ENCODE results near the gene MB21D2. TPM values are rescaled to one million over a fixed set of nuclear protein-coding genes. Genes with fewer than 3 reads are reported as not detected.
"Not testable (repeated sequence)": the region's sequence is repeated elsewhere in the genome, so short reads cannot be mapped to it uniquely, and the experiment has no call there.

The MB21D2 gene
- 1 to 10 TPM; 6.6 to 7.7 TPM for total RNA-seq

- CTCF ChIA-PET: interaction anchor here (0.7 to 2.8 kb wide), 8 partner anchors 10 to 104 kb away, joined by 3 to 8 read pairs (median 4); no protein-coding TSS in a partner anchor
- peaks cover 45% of the 10 kb centered on the region for H3K4me1 Mint-ChIP-seq
- H3K27me3 Mint-ChIP-seq: peaks cover 69% of the 10 kb centered on the region
Observed at GRCh38 chr3:192917404-192918274, at the start of gene MB21D2. TSS of gene MB21D2 (minus strand) at chr3:192917856. CDS start at chr3:192917840, 16 bp downstream.

GRCh38 chr3:192964959-192965719 is 47.5 kb upstream of the MB21D2 start:
- CTCF ChIA-PET; H3K4me3 Mint-ChIP-seq; H3K36me3 Mint-ChIP-seq (ENCODE audit: low read depth); H3K9me3 Mint-ChIP-seq; H3K4me1 Mint-ChIP-seq; DNase-seq; POLR2A ChIA-PET; H3K27ac Mint-ChIP-seq: not testable (repeated sequence)
- peaks cover 18% of the 10 kb centered on the region for H3K27me3 Mint-ChIP-seq

More at GRCh38 chr3:192917404-192918274, at the start of gene MB21D2:
- POLR2A ChIA-PET: interaction anchor here (0.6 kb wide), 1 partner anchor 12 kb away, joined by 6 read pairs; no protein-coding TSS in a partner anchor
- Mint-ChIP-seq H3K27ac (peak within 1 kb of the TSS; percentile 87), H3K36me3 (ENCODE audit: low read depth) (peaks cover 8% of the 10 kb centered on the region), H3K9me3 (peaks cover 4% of the 10 kb centered on the region), H3K4me3 (peak within 1 kb of the TSS; percentile 83)
- DNase-seq: peak; percentile 50

GRCh38 chr3:192959773-192960172 is 42.1 kb upstream of the MB21D2 start:
- Mint-ChIP-seq H3K36me3 (ENCODE audit: low read depth) (no peaks in the 10 kb centered on the region), H3K9me3 (no peaks in the 10 kb centered on the region), H3K4me1 (no peaks in the 10 kb centered on the region), H3K27ac (no peak overlapping the region), H3K4me3 (no peak overlapping the region), H3K27me3 (no peaks in the 10 kb centered on the region)
- DNase-seq: no peak
- ChIA-PET POLR2A (no interaction called here), CTCF (no interaction called here)

- no peak overlapping the region for H3K4me3 Mint-ChIP-seq
- no peaks in the 10 kb centered on the region for H3K36me3 Mint-ChIP-seq (ENCODE audit: low read depth)
- POLR2A ChIA-PET: no interaction called here
- peaks cover 5% of the 10 kb centered on the region for H3K27me3 Mint-ChIP-seq
- peaks cover 3% of the 10 kb centered on the region for H3K9me3 Mint-ChIP-seq
- H3K27ac Mint-ChIP-seq: no peak overlapping the region
- CTCF ChIA-PET: interaction anchor here (1.1 to 1.5 kb wide), 2 partner anchors 10 to 11 kb away, joined by 4 read pairs; no protein-coding TSS in a partner anchor
- no peaks in the 10 kb centered on the region for H3K4me1 Mint-ChIP-seq
- no peak for DNase-seq
Observed at GRCh38 chr3:192958219-192958872, 40.7 kb upstream of the MB21D2 start.

- ChIA-PET POLR2A (no interaction called here), CTCF (interaction anchor here (1.1 to 1.5 kb wide), 2 partner anchors 9 to 12 kb away, joined by 4 read pairs; no protein-coding TSS in a partner anchor)
- peaks cover 5% of the 10 kb centered on the region for H3K27me3 Mint-ChIP-seq
- H3K4me1 Mint-ChIP-seq: no peaks in the 10 kb centered on the region
- H3K9me3 Mint-ChIP-seq: peaks cover 5% of the 10 kb centered on the region
- no peak overlapping the region for H3K27ac Mint-ChIP-seq
- no peaks in the 10 kb centered on the region for H3K36me3 Mint-ChIP-seq (ENCODE audit: low read depth)
- DNase-seq: no peak
- no peak overlapping the region for H3K4me3 Mint-ChIP-seq
Observed at GRCh38 chr3:192957441-192958021, 39.9 kb upstream of the MB21D2 start.

- ChIA-PET POLR2A (no interaction called here), CTCF (no interaction called here)
- DNase-seq: no peak
- Mint-ChIP-seq H3K27ac (no peak overlapping the region), H3K27me3 (peaks cover 7% of the 10 kb centered on the region), H3K9me3 (peaks cover 5% of the 10 kb centered on the region), H3K4me3 (no peak overlapping the region), H3K36me3 (ENCODE audit: low read depth) (no peaks in the 10 kb centered on the region), H3K4me1 (no peaks in the 10 kb centered on the region)
Observed at GRCh38 chr3:192953926-192954325, 36.3 kb upstream of the MB21D2 start.

- ChIA-PET CTCF (interaction anchor here (0.7 to 1.7 kb wide), 2 partner anchors 11 to 131 kb away, joined by 3 to 4 read pairs; no protein-coding TSS in a partner anchor), POLR2A (no interaction called here)
- H3K27me3 Mint-ChIP-seq: peaks cover 11% of the 10 kb centered on the region
- no peak overlapping the region for H3K27ac Mint-ChIP-seq
- no peaks in the 10 kb centered on the region for H3K9me3 Mint-ChIP-seq
- H3K4me1 Mint-ChIP-seq: no peaks in the 10 kb centered on the region
- H3K4me3 Mint-ChIP-seq: no peak overlapping the region
- no peak for DNase-seq
- no peaks in the 10 kb centered on the region for H3K36me3 Mint-ChIP-seq (ENCODE audit: low read depth)
Observed at GRCh38 chr3:192947421-192947820, 29.8 kb upstream of the MB21D2 start.

GRCh38 chr3:192943393-192943792 is 25.7 kb upstream of the MB21D2 start:
- CTCF ChIA-PET: no interaction called here
- H3K4me3 Mint-ChIP-seq: no peak overlapping the region

GRCh38 chr3:192942625-192943024 is 25.0 kb upstream of the MB21D2 start:
- ChIA-PET CTCF (no interaction called here), POLR2A (no interaction called here)
- Mint-ChIP-seq H3K27me3 (peaks cover 19% of the 10 kb centered on the region), H3K36me3 (ENCODE audit: low read depth) (no peaks in the 10 kb centered on the region), H3K27ac (no peak overlapping the region), H3K9me3 (peaks cover 1% of the 10 kb centered on the region), H3K4me1 (no peaks in the 10 kb centered on the region), H3K4me3 (no peak overlapping the region)
- DNase-seq: no peak

More at GRCh38 chr3:192943393-192943792, 25.7 kb upstream of the MB21D2 start:
- no peaks in the 10 kb centered on the region for H3K36me3 Mint-ChIP-seq (ENCODE audit: low read depth)
- H3K27me3 Mint-ChIP-seq: peaks cover 17% of the 10 kb centered on the region
- H3K4me1 Mint-ChIP-seq: no peaks in the 10 kb centered on the region
- H3K27ac Mint-ChIP-seq: no peak overlapping the region
- no peaks in the 10 kb centered on the region for H3K9me3 Mint-ChIP-seq
- no peak for DNase-seq
- POLR2A ChIA-PET: no interaction called here

- POLR2A ChIA-PET: no interaction called here
- H3K27ac Mint-ChIP-seq: no peak overlapping the region
- H3K9me3 Mint-ChIP-seq: peaks cover 2% of the 10 kb centered on the region
- H3K36me3 Mint-ChIP-seq (ENCODE audit: low read depth): no peaks in the 10 kb centered on the region
- H3K27me3 Mint-ChIP-seq: peaks cover 15% of the 10 kb centered on the region
- CTCF ChIA-PET: no interaction called here
- H3K4me1 Mint-ChIP-seq: no peaks in the 10 kb centered on the region
- DNase-seq: no peak
- no peak overlapping the region for H3K4me3 Mint-ChIP-seq
Observed at GRCh38 chr3:192940129-192940528, 22.5 kb upstream of the MB21D2 start.

GRCh38 chr3:192935441-192935840 is 17.8 kb upstream of the MB21D2 start:
- CTCF ChIA-PET: interaction anchor here (0.6 to 1.1 kb wide), 2 partner anchors 13 to 20 kb away, joined by 3 read pairs; no protein-coding TSS in a partner anchor
- no peak overlapping the region for H3K27ac Mint-ChIP-seq
- H3K36me3 Mint-ChIP-seq (ENCODE audit: low read depth): no peaks in the 10 kb centered on the region
- no peak overlapping the region for H3K4me3 Mint-ChIP-seq
- POLR2A ChIA-PET: no interaction called here
- H3K27me3 Mint-ChIP-seq: peaks cover 5% of the 10 kb centered on the region
- peaks cover 2% of the 10 kb centered on the region for H3K9me3 Mint-ChIP-seq
- no peak for DNase-seq
- no peaks in the 10 kb centered on the region for H3K4me1 Mint-ChIP-seq

GRCh38 chr3:192933779-192934460 is 16.3 kb upstream of the MB21D2 start:
- ChIA-PET CTCF (interaction anchor here (1.1 to 2.2 kb wide), 2 partner anchors 14 to 117 kb away, joined by 3 to 6 read pairs; no protein-coding TSS in a partner anchor), POLR2A (no interaction called here)
- H3K9me3 Mint-ChIP-seq: peaks cover 2% of the 10 kb centered on the region
- H3K4me3 Mint-ChIP-seq: no peak overlapping the region
- no peak for DNase-seq
- H3K4me1 Mint-ChIP-seq: no peaks in the 10 kb centered on the region
- H3K27ac Mint-ChIP-seq: no peak overlapping the region
- H3K36me3 Mint-ChIP-seq (ENCODE audit: low read depth): no peaks in the 10 kb centered on the region
- peaks cover 4% of the 10 kb centered on the region for H3K27me3 Mint-ChIP-seq

Data from activated CD4-positive, alpha-beta T cell treated with anti-CD3 and anti-CD28 coated beads, Interleukin-2, amount 10 ng/mL, durations not matched to agents 7 days and 5 days (primary cell).